Astrocyte of the hippocampus (primary cell): Measurements from ENCODE around the gene RARB.

Source experiments
- DNase-seq: peaks from one replicate; pipeline ENCODE4 v3.0.0; 2011; ENCODE audit warnings: low read depth, low spot score

The RARB gene

GRCh38 chr3:25507811-25508210 lies 79.7 kb downstream of the RARB start:
- DNase-seq = peak; percentile 47

- DNase-seq = no peak
Measured at GRCh38 chr3:25508433-25508832, 80.4 kb downstream of the RARB start.

GRCh38 chr3:25508901-25509300 lies 80.8 kb downstream of the RARB start:
- DNase-seq = peak; percentile 87

DNA sequence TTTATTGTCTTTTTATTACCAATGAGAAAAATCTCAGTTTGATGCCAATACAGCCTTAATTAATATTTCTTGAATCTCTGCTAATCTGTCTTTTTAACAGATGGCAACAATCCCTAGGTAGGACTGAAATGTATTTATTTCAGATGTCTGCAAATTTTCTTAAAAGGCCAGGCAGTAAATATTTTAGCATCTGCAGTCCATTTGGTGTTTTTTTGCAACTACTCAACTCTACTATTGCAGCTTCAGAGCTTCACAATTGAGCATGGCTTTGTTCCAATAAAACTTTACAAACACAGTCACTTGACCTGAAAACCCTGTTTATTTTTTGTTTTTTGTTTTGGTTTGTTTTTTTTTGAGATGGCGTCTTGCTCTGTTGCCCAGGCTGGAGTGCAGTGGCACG lies 82.7 kb downstream of the RARB start:
- no peak for DNase-seq

DNA sequence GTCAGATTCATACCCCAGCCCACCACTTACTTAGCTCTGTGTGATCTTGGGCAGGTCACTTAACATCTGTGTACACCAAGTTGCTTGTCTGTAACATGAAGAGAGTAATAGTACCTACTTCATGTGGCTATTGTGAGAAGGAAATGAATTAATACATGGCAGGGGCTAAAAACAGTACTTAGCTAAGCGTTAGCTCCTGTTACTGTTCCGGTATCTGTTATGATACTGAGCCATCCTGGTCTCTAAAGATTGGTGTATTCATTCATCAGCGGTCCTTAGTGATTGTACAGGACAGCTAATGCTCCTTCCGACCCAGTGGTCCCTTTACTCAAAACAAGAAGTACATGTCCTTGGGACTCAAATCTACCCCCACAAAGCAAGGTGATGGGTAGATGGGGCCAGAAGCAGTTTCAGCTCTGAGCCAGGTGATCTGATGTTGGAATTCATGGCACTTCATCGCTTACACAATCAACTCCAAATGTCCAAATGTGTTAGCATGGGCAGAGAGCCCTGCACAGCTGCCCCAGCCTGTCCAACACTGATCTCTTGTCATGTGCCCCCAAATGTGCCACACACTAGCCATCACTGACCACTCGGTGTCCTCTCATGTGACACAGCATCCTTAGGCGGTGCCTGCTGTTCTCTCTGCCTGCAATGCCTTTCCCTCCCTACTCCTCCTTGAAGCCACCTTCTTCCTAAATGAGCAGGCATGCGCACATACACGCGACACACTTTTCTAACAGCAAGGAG lies 84.1 kb downstream of the RARB start:
- no peak for DNase-seq

DNA sequence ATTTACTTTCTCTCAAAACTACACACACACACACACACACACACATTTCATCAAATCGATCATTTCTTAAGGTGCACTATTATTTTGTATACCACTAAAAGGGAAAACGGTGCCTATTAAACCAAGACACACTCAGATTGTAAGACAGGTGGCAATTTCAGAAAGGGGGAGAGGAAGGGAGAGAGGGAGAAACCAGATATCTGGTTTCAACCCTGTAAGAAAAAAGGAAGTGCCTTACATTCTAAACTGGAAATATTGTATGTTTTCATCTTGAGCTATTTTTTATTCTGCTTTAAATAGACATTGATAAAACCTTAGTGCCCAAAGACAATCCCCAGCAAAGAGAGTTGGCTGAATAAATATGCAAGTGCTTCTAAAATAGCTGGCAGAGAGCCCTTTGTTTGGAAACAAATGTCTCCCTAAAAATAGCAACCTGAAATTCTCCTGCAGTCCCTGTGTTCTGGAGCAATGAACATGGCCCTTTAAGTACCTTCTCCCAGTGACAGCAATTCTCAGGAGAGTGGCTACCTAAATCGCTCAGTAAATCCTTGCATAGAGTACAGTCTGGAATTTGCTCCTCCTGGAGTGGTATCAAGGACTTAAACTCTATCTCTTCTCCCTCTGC lies 85.7 kb downstream of the RARB start:
- no peak for DNase-seq

- DNase-seq = no peak
Measured at GRCh38 chr3:25515171-25515570, 87.1 kb downstream of the RARB start.

- DNase-seq = no peak
Measured at GRCh38 chr3:25520926-25521559, 93.0 kb downstream of the RARB start.

DNA sequence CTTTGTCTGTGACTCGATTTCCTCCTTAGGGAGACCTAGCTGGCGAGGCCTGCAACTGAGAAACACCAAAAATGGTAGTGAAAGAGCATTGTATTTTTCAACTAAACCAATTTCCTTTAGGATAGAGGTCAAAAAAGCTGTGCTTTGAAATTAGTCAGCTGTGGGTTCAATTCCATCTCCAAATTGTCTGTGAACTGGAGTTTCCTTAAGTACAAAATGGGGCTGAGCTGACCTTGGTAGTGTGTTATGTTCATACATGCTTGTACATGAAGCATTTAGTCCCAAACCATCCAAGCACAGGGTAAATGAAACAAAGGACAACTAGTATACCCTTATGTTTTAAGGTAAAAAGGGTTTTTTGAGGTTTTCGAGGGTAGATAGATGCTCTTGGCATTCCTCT lies 99.3 kb downstream of the RARB start:
- no peak for DNase-seq

DNA sequence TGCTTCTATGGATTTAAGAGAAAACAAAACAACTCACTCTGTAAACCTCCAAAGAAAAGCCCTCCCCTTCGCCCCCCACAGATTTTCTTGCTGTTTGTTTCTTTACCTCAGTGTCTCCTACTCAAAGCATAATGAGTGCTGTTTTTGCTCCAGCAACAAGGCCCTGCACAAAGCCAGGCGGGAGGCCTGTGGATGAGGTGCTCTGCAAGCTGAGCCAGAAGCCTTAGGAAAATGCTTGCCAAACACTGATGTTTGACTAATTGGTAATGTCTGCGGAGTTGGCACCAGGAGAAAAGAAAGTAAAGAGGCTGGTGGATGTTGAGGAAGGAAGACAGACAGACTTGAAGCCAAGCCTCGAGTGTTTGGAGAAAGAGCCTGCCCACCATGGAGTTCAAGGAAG lies 99.7 kb downstream of the RARB start:
- DNase-seq = peak; percentile 86

DNA sequence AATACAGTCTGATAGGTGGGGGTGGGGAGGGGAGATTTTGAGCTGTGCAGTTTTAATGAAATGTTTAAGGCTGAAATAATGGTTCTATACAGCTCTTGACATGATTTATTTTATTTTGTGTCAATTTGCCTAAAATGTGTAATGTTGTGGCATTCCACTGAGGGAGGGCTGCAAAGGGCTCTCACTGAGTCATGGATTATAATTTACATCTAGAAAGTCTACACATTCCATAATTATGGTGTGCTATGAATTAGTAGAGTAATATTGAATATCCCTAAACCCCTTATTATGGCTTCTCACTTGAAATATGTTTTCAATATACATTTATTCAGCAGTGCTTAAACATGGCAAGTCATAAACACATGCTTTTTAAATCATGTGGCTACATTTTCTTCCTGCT lies 103.9 kb downstream of the RARB start:
- DNase-seq = no peak

DNA sequence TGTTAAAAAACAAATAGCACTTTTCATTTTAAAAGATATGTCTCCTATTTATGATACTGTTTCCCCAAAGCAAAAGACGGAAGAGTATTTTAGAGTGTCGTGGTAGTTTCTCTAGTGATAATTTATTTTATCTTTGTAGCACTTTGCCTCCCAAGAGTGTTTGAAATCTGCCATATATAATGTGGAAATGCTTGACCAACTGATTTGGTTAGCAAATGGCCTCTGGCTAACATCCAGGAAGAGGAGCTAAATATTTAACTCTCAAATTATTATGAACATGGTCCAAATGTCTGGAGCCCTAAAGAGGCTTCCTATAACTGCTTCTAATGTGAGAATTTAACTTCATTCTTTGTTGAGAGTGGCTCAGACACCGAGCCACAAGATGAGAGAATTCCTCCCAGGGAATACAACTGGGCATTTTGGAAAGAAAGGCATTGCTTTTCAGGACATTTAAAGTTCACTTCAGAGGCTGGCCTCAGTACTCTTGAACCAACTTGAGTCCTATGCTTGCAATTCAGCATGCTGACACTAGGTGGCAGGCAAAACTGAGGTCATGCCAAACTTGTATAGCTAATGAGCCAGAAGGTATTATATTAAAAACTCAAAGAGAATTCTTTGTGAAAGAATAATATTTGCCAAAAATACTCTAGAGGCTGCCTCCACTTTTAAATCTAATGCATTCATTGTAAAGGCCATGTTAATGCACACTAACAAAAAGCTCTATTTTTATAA lies 104.5 kb downstream of the RARB start:
- no peak for DNase-seq

DNA sequence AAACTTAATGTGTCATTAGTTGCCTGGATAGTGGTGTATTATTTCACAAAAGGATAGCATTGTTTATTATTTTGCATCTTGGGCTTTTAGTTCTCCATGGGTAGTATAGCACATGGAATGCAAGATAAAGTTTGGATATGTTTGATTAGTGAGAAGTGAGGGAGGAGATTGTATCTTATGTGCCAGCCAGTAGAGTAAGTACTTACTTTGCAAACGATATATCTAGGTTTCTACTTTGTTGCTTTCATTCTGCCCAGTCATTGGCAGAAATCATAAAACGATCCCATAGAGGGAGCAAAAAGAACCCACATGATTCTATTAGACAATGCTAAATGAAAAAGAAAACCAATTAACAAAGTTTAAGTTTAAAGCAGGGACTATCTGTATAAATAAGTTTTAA lies 105.3 kb downstream of the RARB start:
- DNase-seq = no peak

- DNase-seq = no peak
Measured at GRCh38 chr3:25534007-25534406, 105.9 kb downstream of the RARB start.

- DNase-seq = no peak
Measured at GRCh38 chr3:25536521-25537391, 108.7 kb downstream of the RARB start.

DNA sequence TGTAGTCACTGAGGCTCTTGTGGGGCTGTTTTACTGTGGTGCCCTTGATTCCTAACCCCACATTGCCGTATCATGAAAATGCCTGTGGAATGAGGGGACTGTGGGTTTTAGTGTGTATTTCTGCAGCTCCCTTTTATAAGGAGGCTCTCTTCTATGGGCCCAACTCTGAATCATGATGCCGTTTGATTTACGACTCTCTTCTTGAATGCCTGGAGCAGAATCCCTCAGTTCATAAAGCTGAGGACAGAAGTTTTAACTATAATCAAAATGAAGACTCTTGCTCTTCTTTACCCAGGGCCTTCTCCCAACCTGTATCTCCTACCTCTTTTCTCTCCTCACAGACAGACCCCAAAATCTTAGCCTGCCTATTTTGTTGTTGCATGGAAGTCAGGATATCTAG lies 109.5 kb downstream of the RARB start:
- no peak for DNase-seq

- DNase-seq = no peak
Measured at GRCh38 chr3:25540273-25540672, 112.2 kb downstream of the RARB start.

DNA sequence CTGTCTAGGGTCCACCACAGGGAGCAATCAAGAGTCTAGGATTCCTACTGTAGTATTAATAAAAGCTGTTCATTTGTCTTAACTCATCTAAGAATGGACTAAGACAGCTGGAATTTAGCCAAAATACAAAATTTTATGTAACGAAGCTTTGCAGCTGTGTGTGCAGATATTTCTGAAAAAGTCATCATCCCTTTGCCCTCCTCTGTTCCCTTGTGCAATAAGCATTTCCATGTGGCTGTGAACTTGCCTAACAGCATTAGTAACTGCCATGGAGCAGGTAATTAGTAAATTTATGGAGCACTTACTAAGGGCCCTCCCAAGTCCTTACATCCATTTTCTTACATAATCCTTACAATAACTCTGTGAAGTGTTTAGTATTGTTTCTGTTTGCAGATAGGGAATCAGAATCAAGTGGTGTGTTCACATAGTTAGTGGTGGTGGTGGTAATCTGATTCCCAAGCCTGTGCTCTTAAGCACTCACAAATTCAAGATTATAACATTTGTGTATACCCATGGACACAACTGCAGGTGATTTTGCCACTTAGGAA lies 114.5 kb downstream of the RARB start:
- no peak for DNase-seq

- no peak for DNase-seq
Measured at GRCh38 chr3:25547103-25547502, 119.0 kb downstream of the RARB start.

DNA sequence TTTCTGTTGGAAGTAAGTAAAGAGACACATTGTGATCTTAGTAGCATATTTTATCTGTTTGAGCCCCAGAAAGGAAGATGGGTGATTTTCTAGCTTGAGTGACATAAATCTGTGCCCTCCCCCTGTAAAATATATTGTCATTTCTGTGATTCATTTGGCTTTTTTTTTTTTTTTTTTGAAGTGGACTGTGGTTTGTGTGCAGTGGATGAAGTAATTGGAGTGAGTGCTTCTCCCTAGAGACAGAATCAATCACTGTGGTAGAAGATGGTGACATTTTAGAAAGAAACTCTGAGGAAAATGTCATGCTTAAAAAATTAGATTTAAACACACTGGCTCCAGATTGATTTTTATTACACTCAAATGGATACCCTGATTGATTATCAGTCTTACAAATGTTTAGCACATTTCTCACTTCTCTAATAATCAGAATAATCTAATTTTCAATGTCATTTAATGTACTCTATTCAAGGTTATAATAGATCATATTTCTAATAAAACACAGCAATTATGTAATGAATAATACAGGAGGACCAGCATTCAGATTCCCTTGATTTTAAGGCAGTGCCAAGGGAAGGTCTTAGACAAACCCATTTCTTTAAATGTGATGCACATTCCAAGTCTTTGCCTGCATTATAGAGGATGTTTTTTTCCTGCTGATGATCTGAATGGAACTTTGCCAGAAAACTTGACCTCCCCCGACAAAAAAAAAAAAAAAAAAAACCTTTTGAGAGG lies 120.0 kb downstream of the RARB start:
- peak; percentile 26 for DNase-seq
